Keratinocyte (primary cell): ENCODE results near the gene GCM1.

Experiments
- CTCF ChIP-seq, 3 experiments: IDR thresholded peaks in 1 of 3; conservative IDR thresholded peaks in 1 of 3; optimal IDR thresholded peaks in 1 of 3; 2 replicates in 2 of 3; 3 replicates in 1 of 3; pipeline versions ENCODE3 to v1.5.1; 2011; ENCODE audit warnings: low read length in 3 of 3, mild to moderate bottlenecking in 3 of 3, moderate library complexity in 2 of 3, control low read depth in 1 of 3, inconsistent platforms in 1 of 3; ENCODE audit not compliant: insufficient read depth in 2 of 3; ENCODE audit errors: extremely low read depth in 1 of 3
- EZH2 ChIP-seq: IDR thresholded peaks from one replicate; pipeline ENCODE4 v1.6.1; 2012; ENCODE audit warnings: inconsistent platforms, mild to moderate bottlenecking, low read length, moderate library complexity

- TF ChIP-seq CTCF (optimal IDR thresholded peaks at IDR 0.05 in 1 of 3, IDR thresholded peaks at IDR 0.05 in 1 of 3, conservative IDR thresholded peaks at IDR 0.05 in 1 of 3; ENCODE audit: extremely low read depth in 1 of 3, insufficient read depth in 2 of 3, low read length in 3 of 3), result no peak
- TF ChIP-seq EZH2, result no peak
Measured at GRCh38 chr6:53136000-53136609, 12.5 kb downstream of the GCM1 start.
